ENCODE data around the gene UACA.
A peak's percentile ranks its signal among the peaks of the same experiment; 100 is the strongest.
"Not testable (repeated sequence)": the region's sequence is repeated elsewhere in the genome, so short reads cannot be mapped to it uniquely, and the experiment has no call there.

UACA gene

DNA sequence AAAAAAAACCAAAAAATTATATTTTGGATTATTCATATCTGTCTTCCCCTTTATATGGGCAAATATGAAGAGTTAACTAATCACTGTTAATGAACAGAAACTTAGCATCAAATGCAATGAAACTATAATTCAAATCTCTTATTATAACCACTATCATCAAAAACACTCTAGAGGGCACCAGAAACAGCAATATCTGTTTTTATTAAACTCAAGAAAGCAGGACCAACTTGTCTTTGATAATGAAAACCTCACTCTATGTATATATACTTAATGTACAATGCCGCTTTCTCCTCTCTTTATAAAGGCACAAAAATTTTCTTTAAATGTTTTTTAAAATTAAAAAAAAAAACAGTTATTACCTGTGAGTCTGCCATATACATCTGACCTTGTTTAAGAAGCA, 92.7 kb downstream of the UACA start:
- no peak for TF ChIP-seq POLR2A (IDR thresholded peaks at IDR 0.05; ENCODE audit: low read depth, low read length)
- TF ChIP-seq TAF1 (IDR thresholded peaks at IDR 0.05; ENCODE audit: borderline replicate concordance, low read depth, low read length) = no peak
- TF ChIP-seq POLR2AphosphoS5 (IDR thresholded peaks at IDR 0.05; ENCODE audit: low read depth, low read length) = no peak
- DNase-seq (ENCODE audit: insufficient read length) (no peak), FAIRE-seq (no peak)

DNA sequence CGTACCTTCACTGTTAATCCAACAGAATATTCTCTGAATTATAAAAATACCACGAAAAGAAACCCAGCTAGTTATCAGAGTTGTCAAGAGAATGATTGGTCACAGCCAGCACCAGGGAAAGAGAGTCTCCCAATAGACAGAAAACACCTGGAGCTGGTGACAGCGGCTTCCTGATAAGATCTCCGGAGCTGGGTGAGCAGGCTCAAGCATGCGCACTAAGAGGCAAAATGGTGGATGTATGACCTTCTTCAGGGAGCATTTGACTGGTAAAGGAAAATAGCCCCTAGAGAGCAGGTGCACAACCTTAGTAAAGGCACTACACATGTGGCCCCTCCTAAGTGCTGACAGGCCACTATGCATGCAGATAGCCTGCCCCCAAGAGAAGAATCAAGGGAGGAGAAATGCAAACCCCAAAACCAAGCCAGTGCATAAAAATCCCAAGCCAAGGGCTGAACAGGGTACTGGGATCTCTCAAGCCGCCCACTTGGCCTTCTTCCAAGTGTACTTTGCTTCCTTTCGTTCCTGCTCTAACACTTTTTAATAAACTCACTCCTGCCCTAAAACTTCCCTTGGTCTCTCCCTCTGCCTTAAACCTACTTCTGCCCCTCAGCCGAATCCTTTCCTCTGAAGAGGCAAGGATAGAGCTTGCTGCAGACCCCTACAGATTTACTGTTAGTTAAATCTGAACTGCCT, 93.2 kb downstream of the UACA start:
- TF ChIP-seq POLR2A (IDR thresholded peaks at IDR 0.05; ENCODE audit: low read depth, low read length) (no peak), TAF1 (IDR thresholded peaks at IDR 0.05; ENCODE audit: borderline replicate concordance, low read depth, low read length) (no peak), POLR2AphosphoS5 (IDR thresholded peaks at IDR 0.05; ENCODE audit: low read depth, low read length) (no peak)
- DNase-seq (ENCODE audit: insufficient read length) = no peak
- FAIRE-seq = no peak

DNA sequence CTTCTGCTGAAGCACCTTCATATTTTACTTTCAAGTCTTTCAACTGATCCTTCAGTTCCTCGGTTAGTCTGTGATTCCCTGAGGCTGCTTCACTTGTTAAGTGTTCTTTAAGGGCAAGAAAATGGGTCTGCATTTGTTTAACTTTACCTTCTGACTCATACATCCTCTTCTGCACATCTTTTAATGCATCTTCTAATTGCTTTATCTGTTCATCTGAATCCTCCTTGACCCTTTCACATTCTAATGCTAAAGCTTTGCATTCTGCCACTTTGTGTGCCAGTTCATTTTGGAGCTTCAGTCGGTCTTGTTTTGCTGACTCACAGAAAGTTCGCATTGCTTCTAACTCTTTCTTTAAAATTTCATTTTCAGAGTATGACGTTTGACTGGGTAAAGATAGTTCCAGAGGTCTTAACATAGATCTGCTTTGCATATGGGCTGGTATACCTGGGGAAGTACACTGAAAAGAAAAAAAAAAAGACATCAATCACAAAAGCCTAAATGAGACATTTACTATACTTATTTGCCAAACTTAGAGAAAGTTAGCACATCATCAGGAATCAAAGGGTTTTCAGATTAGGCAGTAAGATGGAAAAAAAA, 94.3 kb downstream of the UACA start:
- TF ChIP-seq POLR2AphosphoS5 (IDR thresholded peaks at IDR 0.05; ENCODE audit: low read depth, low read length) = no peak
- no peak for TF ChIP-seq POLR2A (IDR thresholded peaks at IDR 0.05; ENCODE audit: low read depth, low read length)
- TF ChIP-seq TAF1 (IDR thresholded peaks at IDR 0.05; ENCODE audit: borderline replicate concordance, low read depth, low read length) = no peak
- DNase-seq (ENCODE audit: insufficient read length) = no peak
- FAIRE-seq = peak; percentile 81

DNA sequence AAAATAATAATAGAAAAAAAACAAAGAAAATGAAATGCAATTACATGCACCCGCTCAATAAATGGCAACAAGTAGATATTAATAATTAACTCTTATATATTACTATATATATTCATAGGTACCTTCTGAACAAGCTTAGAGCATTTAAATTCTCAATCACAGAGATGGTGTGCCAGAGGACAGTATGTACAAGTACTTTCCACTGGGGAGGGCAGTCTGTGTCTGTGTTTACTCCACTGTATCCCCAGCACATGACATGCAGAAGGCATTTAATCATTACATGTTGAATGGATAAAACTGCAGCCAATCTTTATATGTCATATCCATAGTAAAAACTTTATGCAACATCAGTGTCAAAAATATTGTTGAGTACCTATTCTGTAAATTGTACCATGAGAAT, 97.8 kb downstream of the UACA start:
- TF ChIP-seq TAF1 (IDR thresholded peaks at IDR 0.05; ENCODE audit: borderline replicate concordance, low read depth, low read length) = no peak
- TF ChIP-seq POLR2AphosphoS5 (IDR thresholded peaks at IDR 0.05; ENCODE audit: low read depth, low read length) = no peak
- TF ChIP-seq POLR2A (IDR thresholded peaks at IDR 0.05; ENCODE audit: low read depth, low read length) = no peak
- FAIRE-seq (no peak), DNase-seq (ENCODE audit: insufficient read length) (no peak)

DNA sequence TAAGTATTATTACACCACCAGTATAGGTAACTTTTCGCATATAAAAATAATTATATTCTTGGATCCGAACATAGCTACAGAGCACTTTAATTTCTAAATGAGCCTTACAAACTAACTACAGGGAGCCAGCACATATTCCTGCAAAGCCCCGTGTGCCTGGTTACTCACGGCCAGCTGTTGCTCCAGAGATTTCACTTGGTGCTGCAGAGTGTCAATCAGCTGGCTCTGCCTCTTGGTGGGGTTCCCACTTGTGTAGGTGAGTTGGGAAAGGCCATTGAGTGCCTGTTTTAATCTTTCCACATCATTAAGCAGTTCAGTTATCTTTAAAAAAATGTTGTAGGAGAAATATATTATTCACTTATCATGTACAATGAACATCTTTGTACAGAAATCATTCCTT, 98.9 kb downstream of the UACA start:
- DNase-seq (ENCODE audit: insufficient read length) (no peak), FAIRE-seq (no peak)
- TF ChIP-seq POLR2AphosphoS5 (IDR thresholded peaks at IDR 0.05; ENCODE audit: low read depth, low read length) (no peak), TAF1 (IDR thresholded peaks at IDR 0.05; ENCODE audit: borderline replicate concordance, low read depth, low read length) (no peak), POLR2A (IDR thresholded peaks at IDR 0.05; ENCODE audit: low read depth, low read length) (no peak)

DNA sequence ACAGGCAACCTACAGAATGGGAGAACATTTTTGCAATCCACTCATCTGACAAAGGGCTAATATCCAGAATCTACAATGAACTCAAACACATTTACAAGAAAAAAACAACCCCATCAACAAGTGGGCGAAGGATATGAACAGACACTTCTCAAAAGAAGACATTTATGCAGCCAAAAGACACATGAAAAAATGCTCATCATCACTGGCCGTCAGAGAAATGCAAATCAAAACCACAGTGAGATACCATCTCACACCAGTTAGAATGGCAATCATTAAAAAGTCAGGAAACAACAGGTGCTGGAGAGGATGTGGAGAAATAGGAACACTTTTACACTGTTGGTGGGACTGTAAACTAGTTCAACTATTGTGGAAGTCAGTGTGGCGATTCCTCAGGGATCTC, 100.3 kb downstream of the UACA start:
- not testable (repeated sequence) for FAIRE-seq; DNase-seq (ENCODE audit: insufficient read length)

DNA sequence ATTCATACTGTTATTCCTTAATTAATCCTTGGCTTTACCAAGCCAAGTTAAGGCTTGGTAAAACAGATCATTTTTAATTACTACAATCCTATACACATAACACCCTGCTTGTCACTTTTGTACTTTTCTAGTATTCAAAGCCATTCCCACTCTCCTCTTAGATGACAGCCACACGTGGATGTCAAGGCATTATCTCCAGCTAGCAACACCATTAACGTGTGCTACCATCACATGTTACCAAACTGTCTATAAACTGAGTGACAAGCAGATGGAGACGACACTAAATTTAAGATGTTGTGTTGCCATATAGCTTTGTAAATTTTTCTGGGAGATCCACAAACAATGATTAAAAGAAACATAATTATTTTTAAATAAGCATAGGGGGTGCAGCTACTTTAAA, 103.7 kb downstream of the UACA start:
- FAIRE-seq (no peak), DNase-seq (ENCODE audit: insufficient read length) (no peak)
- no peak for TF ChIP-seq POLR2AphosphoS5 (IDR thresholded peaks at IDR 0.05; ENCODE audit: low read depth, low read length)
- no peak for TF ChIP-seq POLR2A (IDR thresholded peaks at IDR 0.05; ENCODE audit: low read depth, low read length)
- no peak for TF ChIP-seq TAF1 (IDR thresholded peaks at IDR 0.05; ENCODE audit: borderline replicate concordance, low read depth, low read length)

DNA sequence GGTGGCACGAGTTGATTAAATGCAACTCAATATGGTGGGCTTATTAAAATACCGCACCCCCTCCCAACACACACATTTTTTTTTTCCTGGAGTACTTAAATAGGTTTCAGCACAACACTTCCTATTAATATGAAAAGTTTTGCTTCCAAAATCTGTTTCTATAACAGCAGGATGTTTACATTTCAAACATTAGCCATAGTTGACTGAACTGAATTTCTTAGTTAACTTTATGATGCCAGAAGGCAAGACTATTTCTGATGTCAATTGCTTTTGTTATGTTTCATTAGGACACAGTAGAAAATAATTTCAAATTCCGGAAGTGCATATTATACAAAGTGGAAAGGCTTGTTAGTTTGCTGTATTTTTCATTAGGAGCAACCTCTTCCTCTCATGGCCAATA, 104.7 kb downstream of the UACA start:
- DNase-seq (ENCODE audit: insufficient read length) (no peak), FAIRE-seq (no peak)
- TF ChIP-seq POLR2A (IDR thresholded peaks at IDR 0.05; ENCODE audit: low read depth, low read length) (no peak), POLR2AphosphoS5 (IDR thresholded peaks at IDR 0.05; ENCODE audit: low read depth, low read length) (no peak), TAF1 (IDR thresholded peaks at IDR 0.05; ENCODE audit: borderline replicate concordance, low read depth, low read length) (no peak)

DNA sequence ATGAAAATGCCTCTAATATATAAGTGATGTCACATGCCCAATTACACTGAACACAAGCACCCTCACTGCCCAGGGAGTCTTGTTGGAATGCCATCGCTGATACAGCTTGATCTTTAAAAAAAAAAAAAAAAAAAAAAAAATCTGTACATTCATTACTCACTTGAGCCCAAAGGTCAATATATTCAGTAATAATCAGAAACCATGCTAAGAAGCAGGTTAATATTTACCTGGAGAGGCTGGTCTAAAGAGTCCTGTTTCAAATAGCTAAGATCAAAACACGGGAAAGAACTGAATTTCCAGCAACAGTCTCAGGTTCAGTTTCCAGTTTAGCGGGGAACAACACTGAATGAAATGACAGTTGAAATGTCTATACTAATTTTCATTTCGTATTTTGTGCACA, 109.9 kb downstream of the UACA start:
- DNase-seq (ENCODE audit: insufficient read length) (no peak), FAIRE-seq (no peak)
- TF ChIP-seq POLR2AphosphoS5 (IDR thresholded peaks at IDR 0.05; ENCODE audit: low read depth, low read length) (no peak), TAF1 (IDR thresholded peaks at IDR 0.05; ENCODE audit: borderline replicate concordance, low read depth, low read length) (no peak), POLR2A (IDR thresholded peaks at IDR 0.05; ENCODE audit: low read depth, low read length) (no peak)

DNA sequence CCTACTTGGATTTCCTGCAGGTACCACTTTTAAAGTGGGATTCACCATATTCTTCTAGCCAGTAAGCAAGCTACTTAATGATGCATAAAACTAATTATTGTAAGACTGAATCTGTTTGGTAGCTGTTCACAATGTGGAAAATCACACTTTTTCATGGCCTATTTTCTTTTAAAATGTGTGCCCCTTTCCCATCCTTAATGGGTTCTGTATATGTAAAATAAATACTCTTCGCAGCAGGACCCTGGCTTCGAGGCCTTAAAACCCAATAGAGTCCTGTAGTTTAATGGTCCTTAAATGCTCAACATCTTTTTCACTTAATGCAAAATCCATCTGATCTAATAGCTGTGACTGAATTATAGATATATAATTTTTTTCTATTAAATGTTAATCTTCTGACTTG, 111.0 kb downstream of the UACA start:
- DNase-seq (ENCODE audit: insufficient read length) (no peak), FAIRE-seq (no peak)
- TF ChIP-seq TAF1 (IDR thresholded peaks at IDR 0.05; ENCODE audit: borderline replicate concordance, low read depth, low read length) (no peak), POLR2A (IDR thresholded peaks at IDR 0.05; ENCODE audit: low read depth, low read length) (no peak), POLR2AphosphoS5 (IDR thresholded peaks at IDR 0.05; ENCODE audit: low read depth, low read length) (no peak)

DNA sequence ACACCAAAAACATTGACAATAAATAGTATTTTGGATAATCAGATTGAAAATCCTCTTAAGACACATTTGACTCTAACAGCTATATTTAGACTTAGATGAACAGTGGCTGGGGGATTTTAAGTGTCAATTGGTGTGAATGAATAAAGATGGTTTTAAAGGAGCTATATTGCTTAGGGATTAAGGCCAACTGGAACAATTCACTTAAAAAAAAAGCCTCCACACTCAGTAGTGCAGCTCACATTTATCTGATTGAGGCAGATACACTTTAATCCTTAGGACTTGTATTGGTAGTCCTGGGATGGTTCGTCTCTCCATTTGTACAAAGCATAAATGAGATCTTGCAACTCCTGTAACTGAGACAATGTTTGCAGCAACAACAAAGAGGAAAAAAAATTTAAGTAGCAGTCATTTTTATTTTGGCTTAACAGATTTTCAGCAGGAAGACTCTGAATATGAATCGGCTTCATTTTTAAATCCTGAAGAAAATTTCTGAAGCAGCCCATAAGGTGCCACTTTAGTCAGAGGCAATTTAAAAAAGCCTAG, 112.0 kb downstream of the UACA start:
- TF ChIP-seq POLR2A (IDR thresholded peaks at IDR 0.05; ENCODE audit: low read depth, low read length) (no peak), POLR2AphosphoS5 (IDR thresholded peaks at IDR 0.05; ENCODE audit: low read depth, low read length) (no peak), TAF1 (IDR thresholded peaks at IDR 0.05; ENCODE audit: borderline replicate concordance, low read depth, low read length) (no peak)
- DNase-seq (ENCODE audit: insufficient read length) = no peak
- no peak for FAIRE-seq

DNA sequence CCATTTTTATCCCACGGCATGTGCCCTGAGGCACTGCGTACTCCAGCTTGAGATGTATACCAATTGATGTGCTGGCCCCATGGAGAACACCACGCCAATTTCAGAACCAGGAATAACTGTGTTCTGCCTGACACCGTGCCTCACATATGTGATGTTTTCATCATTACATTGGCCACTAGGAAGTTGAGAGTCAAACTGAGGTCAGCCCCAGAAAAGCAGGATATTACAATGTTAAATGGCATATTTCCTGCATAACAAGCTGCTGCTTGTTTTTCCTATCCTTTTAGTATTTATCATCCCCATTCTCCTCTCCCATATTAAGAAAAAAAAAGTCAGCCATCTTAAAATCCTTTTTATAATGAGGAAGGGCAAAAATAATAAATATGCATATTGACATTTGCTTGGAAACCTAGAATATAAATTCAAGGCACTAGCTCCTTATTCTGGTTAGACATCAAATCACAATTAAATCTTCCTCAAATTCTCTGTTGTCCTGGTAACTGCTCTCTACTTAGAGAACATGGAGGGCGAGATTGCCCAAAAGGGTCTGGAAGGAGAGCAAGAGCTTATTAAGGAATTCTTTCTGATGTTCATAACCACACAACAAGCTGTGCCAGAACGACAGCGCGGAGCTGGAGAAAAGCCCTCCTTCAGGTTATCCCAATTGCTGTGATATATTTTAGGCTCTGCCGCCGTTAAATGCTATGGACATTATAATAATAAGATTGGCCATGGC, 112.6 kb downstream of the UACA start:
- TF ChIP-seq POLR2A (IDR thresholded peaks at IDR 0.05; ENCODE audit: low read depth, low read length) = no peak
- DNase-seq (ENCODE audit: insufficient read length) = no peak
- FAIRE-seq = no peak
